ENCODE data around the gene BLOC1S1. TPM values are rescaled to one million over a fixed set of nuclear protein-coding genes. Genes with fewer than 3 reads are reported as not detected.

The BLOC1S1 gene
- total and polyA plus RNA-seq, 9 of the 15 experiments (the other 6 are each of a cell fraction or from before 2014, with no cell fraction given) = 75.2 to 161 (median 98.8) TPM

DNA sequence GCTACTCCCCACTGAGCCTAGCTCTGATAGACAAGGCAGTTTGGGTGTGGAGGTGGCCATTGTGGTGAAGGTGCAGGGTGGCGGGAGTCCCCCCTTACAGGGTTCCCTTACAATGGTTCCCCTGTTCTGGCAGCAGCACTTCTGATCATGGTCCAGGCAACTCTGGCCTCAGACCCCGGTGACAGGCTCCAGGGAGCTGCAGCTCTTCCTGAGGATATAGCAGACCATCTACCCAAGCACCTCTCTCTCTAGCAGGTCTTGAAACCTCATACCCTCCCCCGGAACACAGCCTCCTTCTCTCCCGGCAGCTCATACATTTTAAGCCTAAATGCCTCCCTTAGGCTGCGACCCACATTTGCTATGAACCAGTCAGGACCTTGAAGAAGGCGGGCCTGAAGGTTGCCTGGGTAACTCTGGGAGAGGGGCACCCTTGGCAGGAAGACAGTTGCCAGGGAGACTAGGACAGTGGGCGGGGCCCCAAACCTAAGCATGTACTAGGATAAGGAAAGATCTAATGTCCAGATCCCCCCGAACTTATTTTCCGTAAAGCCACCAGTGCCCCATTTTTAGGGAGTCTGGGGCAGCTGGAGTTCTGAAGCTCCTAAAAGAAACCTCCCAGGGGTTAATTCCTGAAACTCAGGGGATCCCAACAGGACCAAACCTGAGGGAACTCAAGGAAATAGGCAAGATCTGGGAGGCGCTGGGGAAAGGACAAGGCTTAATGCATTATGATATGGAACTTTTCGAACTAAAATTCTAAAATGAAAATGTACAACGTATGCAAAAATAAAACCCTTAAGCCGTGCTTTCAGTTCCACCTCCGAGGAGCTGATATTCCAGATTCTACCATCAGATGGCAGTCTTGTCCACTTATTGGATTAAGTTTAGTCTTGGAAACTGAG lies 22.5 kb downstream of the BLOC1S1 start (continued):
- TF ChIP-seq, protein P1, sequence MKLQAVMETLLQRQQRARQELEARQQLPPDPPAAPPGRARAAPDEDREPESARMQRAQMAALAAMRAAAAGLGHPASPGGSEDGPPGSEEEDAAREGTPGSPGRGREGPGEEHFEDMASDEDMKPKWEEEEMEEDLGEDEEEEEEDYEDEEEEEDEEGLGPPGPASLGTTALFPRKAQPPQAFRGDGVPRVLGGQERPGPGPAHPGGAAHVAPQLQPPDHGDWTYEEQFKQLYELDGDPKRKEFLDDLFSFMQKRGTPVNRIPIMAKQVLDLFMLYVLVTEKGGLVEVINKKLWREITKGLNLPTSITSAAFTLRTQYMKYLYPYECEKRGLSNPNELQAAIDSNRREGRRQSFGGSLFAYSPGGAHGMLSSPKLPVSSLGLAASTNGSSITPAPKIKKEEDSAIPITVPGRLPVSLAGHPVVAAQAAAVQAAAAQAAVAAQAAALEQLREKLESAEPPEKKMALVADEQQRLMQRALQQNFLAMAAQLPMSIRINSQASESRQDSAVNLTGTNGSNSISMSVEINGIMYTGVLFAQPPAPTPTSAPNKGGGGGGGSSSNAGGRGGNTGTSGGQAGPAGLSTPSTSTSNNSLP (IDR thresholded peaks at IDR 0.05; ENCODE audit: borderline replicate concordance, low read depth, low read length) = no peak
- TF ChIP-seq RAD21 (CRISPR knock-in tag; conservative IDR thresholded peaks at IDR 0.05 in 1 of 2, IDR thresholded peaks at IDR 0.05 in 1 of 2) = peak; percentile 94
- TF ChIP-seq ETS2 (tag; IDR thresholded peaks at IDR 0.05; ENCODE audit: borderline replicate concordance, poor library complexity, severe bottlenecking) = no peak
- TF ChIP-seq ERF (CRISPR knock-in tag; IDR thresholded peaks at IDR 0.05) = no peak
- TF ChIP-seq, protein P2, sequence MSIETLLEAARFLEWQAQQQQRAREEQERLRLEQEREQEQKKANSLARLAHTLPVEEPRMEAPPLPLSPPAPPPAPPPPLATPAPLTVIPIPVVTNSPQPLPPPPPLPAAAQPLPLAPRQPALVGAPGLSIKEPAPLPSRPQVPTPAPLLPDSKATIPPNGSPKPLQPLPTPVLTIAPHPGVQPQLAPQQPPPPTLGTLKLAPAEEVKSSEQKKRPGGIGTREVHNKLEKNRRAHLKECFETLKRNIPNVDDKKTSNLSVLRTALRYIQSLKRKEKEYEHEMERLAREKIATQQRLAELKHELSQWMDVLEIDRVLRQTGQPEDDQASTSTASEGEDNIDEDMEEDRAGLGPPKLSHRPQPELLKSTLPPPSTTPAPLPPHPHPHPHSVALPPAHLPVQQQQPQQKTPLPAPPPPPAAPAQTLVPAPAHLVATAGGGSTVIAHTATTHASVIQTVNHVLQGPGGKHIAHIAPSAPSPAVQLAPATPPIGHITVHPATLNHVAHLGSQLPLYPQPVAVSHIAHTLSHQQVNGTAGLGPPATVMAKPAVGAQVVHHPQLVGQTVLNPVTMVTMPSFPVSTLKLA (conservative IDR thresholded peaks at IDR 0.05) = no peak
- TF ChIP-seq TAF15 (IDR thresholded peaks at IDR 0.05; ENCODE audit: low read depth, low read length) = no peak
- TF ChIP-seq, protein P3, sequence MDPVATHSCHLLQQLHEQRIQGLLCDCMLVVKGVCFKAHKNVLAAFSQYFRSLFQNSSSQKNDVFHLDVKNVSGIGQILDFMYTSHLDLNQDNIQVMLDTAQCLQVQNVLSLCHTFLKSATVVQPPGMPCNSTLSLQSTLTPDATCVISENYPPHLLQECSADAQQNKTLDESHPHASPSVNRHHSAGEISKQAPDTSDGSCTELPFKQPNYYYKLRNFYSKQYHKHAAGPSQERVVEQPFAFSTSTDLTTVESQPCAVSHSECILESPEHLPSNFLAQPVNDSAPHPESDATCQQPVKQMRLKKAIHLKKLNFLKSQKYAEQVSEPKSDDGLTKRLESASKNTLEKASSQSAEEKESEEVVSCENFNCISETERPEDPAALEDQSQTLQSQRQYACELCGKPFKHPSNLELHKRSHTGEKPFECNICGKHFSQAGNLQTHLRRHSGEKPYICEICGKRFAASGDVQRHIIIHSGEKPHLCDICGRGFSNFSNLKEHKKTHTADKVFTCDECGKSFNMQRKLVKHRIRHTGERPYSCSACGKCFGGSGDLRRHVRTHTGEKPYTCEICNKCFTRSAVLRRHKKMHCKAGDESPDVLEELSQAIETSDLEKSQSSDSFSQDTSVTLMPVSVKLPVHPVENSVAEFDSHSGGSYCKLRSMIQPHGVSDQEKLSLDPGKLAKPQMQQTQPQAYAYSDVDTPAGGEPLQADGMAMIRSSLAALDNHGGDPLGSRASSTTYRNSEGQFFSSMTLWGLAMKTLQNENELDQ (CRISPR knock-in tag; IDR thresholded peaks at IDR 0.05; ENCODE audit: borderline replicate concordance) = no peak
- TF ChIP-seq ZNF766 (CRISPR knock-in tag; conservative IDR thresholded peaks at IDR 0.05) = peak; percentile 78
- TF ChIP-seq CBX3 (IDR thresholded peaks at IDR 0.05; ENCODE audit: borderline replicate concordance in 1 of 2, low read length in 2 of 2) = 0 out of 3 replicates have a peak, but pooled peaks of 1 of the 2 experiments have one; percentile 33
- TF ChIP-seq, protein P4, sequence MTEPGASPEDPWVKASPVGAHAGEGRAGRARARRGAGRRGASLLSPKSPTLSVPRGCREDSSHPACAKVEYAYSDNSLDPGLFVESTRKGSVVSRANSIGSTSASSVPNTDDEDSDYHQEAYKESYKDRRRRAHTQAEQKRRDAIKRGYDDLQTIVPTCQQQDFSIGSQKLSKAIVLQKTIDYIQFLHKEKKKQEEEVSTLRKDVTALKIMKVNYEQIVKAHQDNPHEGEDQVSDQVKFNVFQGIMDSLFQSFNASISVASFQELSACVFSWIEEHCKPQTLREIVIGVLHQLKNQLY (CRISPR knock-in tag; conservative IDR thresholded peaks at IDR 0.05) = no peak
- no peak for TF ChIP-seq MTA1 (IDR thresholded peaks at IDR 0.05; ENCODE audit: borderline replicate concordance)
- no peak for TF ChIP-seq U2AF2 (optimal IDR thresholded peaks at IDR 0.05; ENCODE audit: low read depth, low read length)
- TF ChIP-seq NCOR1 (IDR thresholded peaks at IDR 0.05) = no peak
- TF ChIP-seq, protein P5, sequence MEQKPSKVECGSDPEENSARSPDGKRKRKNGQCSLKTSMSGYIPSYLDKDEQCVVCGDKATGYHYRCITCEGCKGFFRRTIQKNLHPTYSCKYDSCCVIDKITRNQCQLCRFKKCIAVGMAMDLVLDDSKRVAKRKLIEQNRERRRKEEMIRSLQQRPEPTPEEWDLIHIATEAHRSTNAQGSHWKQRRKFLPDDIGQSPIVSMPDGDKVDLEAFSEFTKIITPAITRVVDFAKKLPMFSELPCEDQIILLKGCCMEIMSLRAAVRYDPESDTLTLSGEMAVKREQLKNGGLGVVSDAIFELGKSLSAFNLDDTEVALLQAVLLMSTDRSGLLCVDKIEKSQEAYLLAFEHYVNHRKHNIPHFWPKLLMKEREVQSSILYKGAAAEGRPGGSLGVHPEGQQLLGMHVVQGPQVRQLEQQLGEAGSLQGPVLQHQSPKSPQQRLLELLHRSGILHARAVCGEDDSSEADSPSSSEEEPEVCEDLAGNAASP (IDR thresholded peaks at IDR 0.05) = no peak
